Esophagus squamous epithelium (tissue), 5 donors: ENCODE results near the gene PERM1. TPM values are rescaled to one million over a fixed set of nuclear protein-coding genes. Genes with fewer than 3 reads are reported as not detected.
A peak's percentile ranks its signal among the peaks of the same experiment; 100 is the strongest.

Experiments
- DNase-seq: peaks from one replicate; lab custom pipeline; 2025; lab: John Stamatoyannopoulos, UW
- H3K27ac ChIP-seq, 4 donors: fragments of 200-600 bp; sonication (generic); one replicate each; pipeline ENCODE4 v1.5.1; 2016 to 2019; ENCODE audit warnings: mild to moderate bottlenecking in 1 of 4
- H3K27me3 ChIP-seq, 4 donors: fragments of 200-600 bp; sonication (generic); 1 replicate in 3 of 4; 2 replicates in 1 of 4; pipeline versions ENCODE4 v1.5.1 to v1.6.0; 2017 to 2021; ENCODE audit warnings: antibody characterized with exemption in 1 of 4
- H3K36me3 ChIP-seq, 3 donors: fragments of 200-600 bp; sonication (generic); one replicate each; pipeline ENCODE4 v1.5.1; 2016 to 2019
- H3K4me1 ChIP-seq, 3 donors: fragments of 200-600 bp; sonication (generic); one replicate each; pipeline ENCODE4 v1.5.1; 2017 to 2019
- H3K4me3 ChIP-seq, 4 donors: fragments of 200-600 bp; sonication (generic); 1 replicate in 3 of 4; 2 replicates in 1 of 4; pipeline ENCODE4 v1.5.1; 2016 to 2019; ENCODE audit warnings: mild to moderate bottlenecking in 2 of 4, moderate library complexity in 1 of 4
- H3K9me3 ChIP-seq, 3 donors: fragments of 200-600 bp; sonication (generic); one replicate each; pipeline ENCODE4 v1.5.1; 2016 to 2019
- POLR2A ChIP-seq, 4 donors: fragments of 450-650 bp; IDR thresholded peaks; one replicate each; pipeline ENCODE4 v1.6.1; 2017; ENCODE audit warnings: antibody characterized with exemption in 4 of 4, mild to moderate bottlenecking in 4 of 4, moderate library complexity in 3 of 4
- WGBS, 2 donors: methylation state at CpG; one replicate each; pipeline ENCODE4 v1.1.5; 2018; 5-methylcytosine and 5-hydroxymethylcytosine counted together
- intact Hi-C: fragments of 100-400 bp; cut with DNase I; formaldehyde crosslinking; loops from one replicate; pipeline ENCODE4 v1.15.0; 2022
- total RNA-seq, 4 donors: library from RNA; depleted of rRNA; stranded (reverse); fragments of >200 nt; gene quantifications; one replicate each; pipeline ENCODE4 v1.1.0, GENCODE V29; 2016
- TF ChIP-seq, protein P1 (sequence below), 6 experiments: fragments of 450-650 bp in 4 of 6; fragments of 200-600 bp in 2 of 6; sonication (generic) in 2 of 6; IDR thresholded peaks; one replicate each; pipeline ENCODE4 v1.5.1; 2016 to 2019; ENCODE audit warnings: antibody characterized with exemption in 6 of 6, mild to moderate bottlenecking in 4 of 6, moderate library complexity in 4 of 6
- donor health status: DM: yes; HTN: yes; CAD: no.

The PERM1 gene
- total RNA-seq, 4 donors from 2014 or later, result not detected

DNA sequence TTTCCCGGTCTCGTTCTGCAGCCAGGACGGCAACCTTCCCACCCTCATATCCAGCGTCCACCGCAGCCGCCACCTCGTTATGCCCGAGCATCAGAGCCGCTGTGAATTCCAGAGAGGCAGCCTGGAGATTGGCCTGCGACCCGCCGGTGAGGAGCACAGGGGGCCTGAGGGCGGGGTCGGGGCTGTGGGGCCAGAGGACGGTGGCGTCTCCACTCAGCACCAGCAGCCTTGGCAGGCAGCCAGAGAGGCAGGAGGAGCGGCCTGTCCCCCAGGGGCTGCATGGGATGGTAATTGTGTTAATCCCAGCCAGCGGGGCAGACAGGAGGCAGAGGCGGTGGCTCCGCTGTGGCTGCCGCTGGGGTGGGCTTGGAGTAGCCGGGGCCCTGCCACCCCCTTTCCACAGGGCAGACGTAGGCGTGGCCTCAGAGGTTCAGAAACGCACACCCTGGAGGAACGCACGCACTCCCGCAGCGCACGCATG, 46.1 kb downstream of the PERM1 start:
- Histone ChIP-seq H3K9me3 (no peaks in the 10 kb centered on the region), H3K4me1 (peaks cover 19 to 66% (median 21%) of the 10 kb centered on the region in 3 donors), H3K4me3 (no peak overlapping the region), H3K27me3 (peaks cover 5 to 92% (median 28%) of the 10 kb centered on the region in 4 donors), H3K27ac (no peak overlapping the region), H3K36me3 (no peaks in the 10 kb centered on the region)
- TF ChIP-seq, protein P1, sequence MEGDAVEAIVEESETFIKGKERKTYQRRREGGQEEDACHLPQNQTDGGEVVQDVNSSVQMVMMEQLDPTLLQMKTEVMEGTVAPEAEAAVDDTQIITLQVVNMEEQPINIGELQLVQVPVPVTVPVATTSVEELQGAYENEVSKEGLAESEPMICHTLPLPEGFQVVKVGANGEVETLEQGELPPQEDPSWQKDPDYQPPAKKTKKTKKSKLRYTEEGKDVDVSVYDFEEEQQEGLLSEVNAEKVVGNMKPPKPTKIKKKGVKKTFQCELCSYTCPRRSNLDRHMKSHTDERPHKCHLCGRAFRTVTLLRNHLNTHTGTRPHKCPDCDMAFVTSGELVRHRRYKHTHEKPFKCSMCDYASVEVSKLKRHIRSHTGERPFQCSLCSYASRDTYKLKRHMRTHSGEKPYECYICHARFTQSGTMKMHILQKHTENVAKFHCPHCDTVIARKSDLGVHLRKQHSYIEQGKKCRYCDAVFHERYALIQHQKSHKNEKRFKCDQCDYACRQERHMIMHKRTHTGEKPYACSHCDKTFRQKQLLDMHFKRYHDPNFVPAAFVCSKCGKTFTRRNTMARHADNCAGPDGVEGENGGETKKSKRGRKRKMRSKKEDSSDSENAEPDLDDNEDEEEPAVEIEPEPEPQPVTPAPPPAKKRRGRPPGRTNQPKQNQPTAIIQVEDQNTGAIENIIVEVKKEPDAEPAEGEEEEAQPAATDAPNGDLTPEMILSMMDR (IDR thresholded peaks at IDR 0.05), result no peak
- no peak for TF ChIP-seq POLR2A (IDR thresholded peaks at IDR 0.05)
- no peak for DNase-seq
- intact Hi-C loops, result no loop called here
- 11% methylated on average over 5 of the region's 30 CpGs; no CpG with 5 or more reads in 1 of the 2 donors for WGBS, 2 donors

DNA sequence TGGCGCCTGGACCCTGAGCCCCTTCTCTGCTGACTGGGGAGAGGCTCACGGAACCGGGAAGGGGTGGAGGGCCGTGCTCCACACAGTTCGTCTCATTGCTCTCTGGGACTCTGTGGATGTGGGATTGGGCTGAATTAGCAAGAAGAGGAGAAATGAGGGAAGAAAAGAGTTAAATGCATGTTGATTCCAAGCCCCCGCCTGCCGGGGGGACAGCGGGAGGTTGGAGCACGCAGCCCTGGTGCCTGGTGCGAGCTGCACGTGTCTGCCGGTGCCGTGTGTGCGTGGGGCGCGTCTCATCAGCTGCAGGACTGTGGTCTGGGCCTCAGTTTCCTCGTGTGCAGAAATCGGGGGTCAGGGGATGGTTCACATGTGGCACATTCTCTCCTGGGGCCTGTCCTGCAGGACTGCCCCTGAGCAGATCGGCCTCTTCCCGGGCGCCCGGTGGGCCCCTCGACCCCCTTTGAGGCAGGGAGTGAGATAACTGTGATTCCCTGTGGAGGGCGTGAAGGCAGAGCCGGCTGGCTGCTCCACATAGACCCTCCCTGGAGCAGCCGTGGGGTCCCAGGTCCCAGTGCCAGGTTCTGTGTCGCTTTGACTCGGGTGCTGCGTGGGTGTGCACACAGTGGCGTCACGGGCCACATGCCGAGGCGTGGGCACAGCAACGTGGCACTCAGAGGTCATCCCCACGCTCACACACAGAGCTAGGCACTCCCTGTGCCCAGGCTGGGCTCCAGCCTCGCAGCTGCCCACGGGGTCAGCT, 46.7 kb downstream of the PERM1 start:
- TF ChIP-seq POLR2A (IDR thresholded peaks at IDR 0.05), result no peak
- 6 to 12% methylated on average over 13 to 18 of the region's 37 CpGs for WGBS, 2 donors
- no peak for DNase-seq
- Histone ChIP-seq H3K27me3 (peaks cover 0 to 92% (median 26%) of the 10 kb centered on the region in 4 donors), H3K9me3 (no peaks in the 10 kb centered on the region), H3K4me1 (peaks cover 12 to 60% (median 15%) of the 10 kb centered on the region in 3 donors), H3K4me3 (no peak overlapping the region), H3K27ac (no peak overlapping the region), H3K36me3 (no peaks in the 10 kb centered on the region)
- intact Hi-C loops, result no loop called here

DNA sequence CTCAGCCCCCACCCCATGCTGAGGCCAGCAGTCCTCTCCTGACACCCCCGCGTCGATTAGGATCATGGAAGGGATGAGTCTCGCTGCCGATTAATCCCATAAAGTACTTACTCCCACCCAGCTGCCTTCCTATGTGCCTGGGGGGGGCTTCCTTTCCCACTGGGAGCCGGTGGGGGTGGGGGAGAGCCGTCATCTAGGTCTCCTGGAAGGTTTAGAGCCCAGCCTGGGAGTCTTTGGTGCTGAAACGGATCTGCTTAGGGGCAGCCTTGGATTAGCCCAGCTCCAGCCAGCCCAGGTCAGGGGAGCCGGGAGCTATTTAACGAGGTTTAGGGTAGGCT, 48.3 kb downstream of the PERM1 start:
- H3K27ac ChIP-seq, result peak overlapping the region in 1 of 4 donors; percentile 39

DNA sequence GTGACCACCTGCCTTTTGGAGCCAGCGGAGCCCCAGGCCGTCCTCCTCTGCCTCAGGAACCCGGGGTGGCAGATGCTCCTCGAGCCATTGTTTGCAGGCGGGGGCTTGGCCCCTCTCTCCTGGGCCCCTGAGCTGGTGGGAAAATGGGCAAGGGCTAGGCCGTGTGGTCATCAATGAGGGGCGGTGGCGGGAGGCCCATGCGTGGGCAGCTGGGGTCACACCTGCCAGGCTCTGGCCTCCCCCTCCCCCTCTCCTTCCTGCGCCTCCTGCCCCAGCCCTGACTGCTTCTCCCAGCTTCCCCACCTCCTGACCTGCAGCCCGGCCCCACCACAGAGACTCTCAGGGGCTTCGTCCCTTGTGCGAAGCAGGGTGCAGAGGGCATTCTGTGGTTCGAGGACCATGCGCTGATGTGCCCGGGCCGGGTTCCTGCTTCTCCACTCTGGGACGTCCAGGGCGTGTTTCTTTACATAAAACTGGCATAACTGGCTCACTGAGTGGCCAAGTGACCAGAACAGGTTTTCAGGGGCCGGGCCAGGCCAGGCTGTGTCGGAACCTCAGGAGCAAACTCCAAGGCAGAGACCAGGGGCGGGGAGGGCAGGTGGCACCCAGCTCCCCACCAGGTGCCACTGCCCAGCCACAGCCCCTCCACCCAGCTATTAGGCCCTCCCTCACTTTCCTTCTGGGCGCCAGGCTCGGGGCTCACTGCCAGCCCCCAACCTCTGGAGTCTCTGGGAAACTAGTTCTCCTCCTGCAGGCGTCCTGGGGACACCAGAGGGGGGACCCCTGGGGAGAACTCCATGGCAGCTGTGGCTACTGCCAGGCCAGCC, 48.9 kb downstream of the PERM1 start:
- DNase-seq, result no peak
- intact Hi-C loops, result no loop called here
- 51 to 69% methylated on average over 4 to 10 of the region's 25 CpGs for WGBS, 2 donors
- Histone ChIP-seq H3K4me3 (no peak overlapping the region), H3K36me3 (no peaks in the 10 kb centered on the region), H3K27me3 (peaks cover 9 to 92% (median 22%) of the 10 kb centered on the region in 4 donors), H3K27ac (peak overlapping the region in 1 of 4 donors; percentile 39), H3K4me1 (peaks cover 7 to 59% (median 11%) of the 10 kb centered on the region in 3 donors), H3K9me3 (no peaks in the 10 kb centered on the region)
- no peak for TF ChIP-seq POLR2A (IDR thresholded peaks at IDR 0.05)
- TF ChIP-seq, protein P1 (IDR thresholded peaks at IDR 0.05), result peak in 1 of 6 experiments; percentile 4

More for the DNA sequence above, 48.3 kb downstream of the PERM1 start:
- Histone ChIP-seq H3K9me3 (no peaks in the 10 kb centered on the region), H3K4me1 (peaks cover 7 to 59% (median 11%) of the 10 kb centered on the region in 3 donors), H3K36me3 (no peaks in the 10 kb centered on the region), H3K27me3 (peaks cover 6 to 92% (median 22%) of the 10 kb centered on the region in 4 donors), H3K4me3 (no peak overlapping the region)
- intact Hi-C loops, result no loop called here
- TF ChIP-seq, protein P1 (IDR thresholded peaks at IDR 0.05), result no peak
- TF ChIP-seq POLR2A (IDR thresholded peaks at IDR 0.05), result no peak
- no peak for DNase-seq
- WGBS, 2 donors, result no CpG with 5 or more reads among the region's 10 CpGs

DNA sequence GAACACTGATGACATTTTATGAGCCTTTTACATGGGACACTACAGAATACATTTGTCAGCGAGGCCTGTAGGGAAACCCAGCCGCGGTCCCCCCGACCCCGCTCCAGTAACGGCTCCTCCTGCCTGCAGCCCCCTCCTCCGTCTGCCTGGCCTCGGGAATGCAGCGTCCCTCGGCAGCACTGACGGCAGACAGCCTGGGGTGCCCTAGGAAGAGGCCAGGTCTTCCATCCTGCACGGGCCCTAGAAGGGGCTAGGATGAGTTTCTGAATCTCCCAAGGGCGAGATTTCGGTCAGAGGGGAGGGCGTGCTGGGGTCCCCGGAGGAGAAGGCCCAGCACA, 49.8 kb downstream of the PERM1 start:
- H3K9me3 ChIP-seq, result no peaks in the 10 kb centered on the region
- H3K4me3 ChIP-seq, result no peak overlapping the region
- H3K36me3 ChIP-seq, result no peaks in the 10 kb centered on the region
- intact Hi-C loops, result no loop called here
- H3K27ac ChIP-seq, result no peak overlapping the region
- no peak for DNase-seq
- H3K27me3 ChIP-seq, result peaks cover 9 to 92% (median 20%) of the 10 kb centered on the region in 4 donors
- TF ChIP-seq, protein P1 (IDR thresholded peaks at IDR 0.05), result no peak
- TF ChIP-seq POLR2A (IDR thresholded peaks at IDR 0.05), result no peak
- H3K4me1 ChIP-seq, result peaks cover 7 to 59% (median 11%) of the 10 kb centered on the region in 3 donors
- 17 to 74% methylated on average over 2 to 5 of the region's 16 CpGs for WGBS, 2 donors
